Calu3 (cell line): ENCODE results near the gene AFAP1. TPM values are rescaled to one million over a fixed set of nuclear protein-coding genes. Genes with fewer than 3 reads are reported as not detected.

Source experiments
- BruUV-seq: library from RNA; stranded (reverse); fragments of 400-500 nt; replicated peaks from 2 replicates; lab custom pipeline; 2021; lab: Mats Ljungman, UMichigan
- CTCF ChIA-PET: fragments of 300-600 bp; sonication (Branson Sonifier 250); formaldehyde crosslinking; loops from one replicate; lab custom pipeline; 2022; ENCODE audit warnings: antibody characterized with exemption; lab: Charles Lee
- DNase-seq: peaks from one replicate; pipeline ENCODE4 v3.0.0; 2022
- H3K27ac Mint-ChIP-seq: one replicate; pipeline ENCODE4 v1.8.0; 2022; ENCODE audit warnings: mixed read lengths; ENCODE audit not compliant: unreplicated experiment
- H3K27me3 Mint-ChIP-seq: one replicate; pipeline ENCODE4 v1.8.0; 2022; ENCODE audit warnings: mixed read lengths; ENCODE audit not compliant: unreplicated experiment
- H3K36me3 Mint-ChIP-seq: one replicate; pipeline ENCODE4 v1.8.0; 2022; ENCODE audit warnings: mild to moderate bottlenecking, moderate library complexity, mixed read lengths; ENCODE audit not compliant: insufficient read depth, unreplicated experiment
- H3K4me1 Mint-ChIP-seq: one replicate; pipeline ENCODE4 v1.8.0; 2022; ENCODE audit warnings: mild to moderate bottlenecking, low read depth, mixed read lengths; ENCODE audit not compliant: unreplicated experiment
- H3K4me3 Mint-ChIP-seq: one replicate; pipeline ENCODE4 v1.8.0; 2022; ENCODE audit warnings: mild to moderate bottlenecking, low read depth, moderate library complexity, mixed read lengths; ENCODE audit not compliant: unreplicated experiment
- H3K9me3 Mint-ChIP-seq: one replicate; pipeline ENCODE4 v1.8.0; 2022; ENCODE audit warnings: low read depth, mixed read lengths; ENCODE audit not compliant: unreplicated experiment
- intact Hi-C: fragments of 100-400 bp; cut with micrococcal nuclease; formaldehyde crosslinking; loops from one replicate; pipeline ENCODE4 v1.10.0; 2022; ENCODE audit not compliant: unreplicated experiment
- total RNA-seq: library from RNA; stranded (reverse); gene quantifications from 2 replicates; pipeline ENCODE4 v1.2.3, GENCODE V29; 2022
- TF ChIP-seq, protein P1 (sequence below): fragments of 200-600 bp; IDR thresholded peaks from one replicate; pipeline ENCODE4 v1.8.0; 2022; ENCODE audit warnings: antibody characterized with exemption; ENCODE audit not compliant: unreplicated experiment

AFAP1 gene
- total RNA-seq, 1 experiment from 2014 or later, result 40.1 TPM

GRCh38 chr4:7812231-7812857 is 127.3 kb downstream of the AFAP1 start:
- H3K9me3 Mint-ChIP-seq, result no peaks in the 10 kb centered on the region
- no peaks in the 10 kb centered on the region for H3K27me3 Mint-ChIP-seq
- CTCF ChIA-PET, result interaction anchor here (0.6 kb wide), 1 partner anchor 18 kb away, joined by 6 read pairs; no protein-coding TSS in a partner anchor
- intact Hi-C loops, result no loop called here
- H3K4me3 Mint-ChIP-seq, result no peak overlapping the region
- peaks cover 27% of the 10 kb centered on the region for H3K36me3 Mint-ChIP-seq
- TF ChIP-seq, protein P1, sequence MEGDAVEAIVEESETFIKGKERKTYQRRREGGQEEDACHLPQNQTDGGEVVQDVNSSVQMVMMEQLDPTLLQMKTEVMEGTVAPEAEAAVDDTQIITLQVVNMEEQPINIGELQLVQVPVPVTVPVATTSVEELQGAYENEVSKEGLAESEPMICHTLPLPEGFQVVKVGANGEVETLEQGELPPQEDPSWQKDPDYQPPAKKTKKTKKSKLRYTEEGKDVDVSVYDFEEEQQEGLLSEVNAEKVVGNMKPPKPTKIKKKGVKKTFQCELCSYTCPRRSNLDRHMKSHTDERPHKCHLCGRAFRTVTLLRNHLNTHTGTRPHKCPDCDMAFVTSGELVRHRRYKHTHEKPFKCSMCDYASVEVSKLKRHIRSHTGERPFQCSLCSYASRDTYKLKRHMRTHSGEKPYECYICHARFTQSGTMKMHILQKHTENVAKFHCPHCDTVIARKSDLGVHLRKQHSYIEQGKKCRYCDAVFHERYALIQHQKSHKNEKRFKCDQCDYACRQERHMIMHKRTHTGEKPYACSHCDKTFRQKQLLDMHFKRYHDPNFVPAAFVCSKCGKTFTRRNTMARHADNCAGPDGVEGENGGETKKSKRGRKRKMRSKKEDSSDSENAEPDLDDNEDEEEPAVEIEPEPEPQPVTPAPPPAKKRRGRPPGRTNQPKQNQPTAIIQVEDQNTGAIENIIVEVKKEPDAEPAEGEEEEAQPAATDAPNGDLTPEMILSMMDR, result no peak
- DNase-seq, result no peak
- no TSS peak for BruUV-seq
- H3K27ac Mint-ChIP-seq, result no peak overlapping the region
- H3K4me1 Mint-ChIP-seq, result peaks cover 5% of the 10 kb centered on the region

GRCh38 chr4:7811536-7812191 is 128.0 kb downstream of the AFAP1 start:
- Mint-ChIP-seq H3K4me1 (peaks cover 11% of the 10 kb centered on the region), H3K27me3 (no peaks in the 10 kb centered on the region), H3K4me3 (no peak overlapping the region), H3K36me3 (peaks cover 29% of the 10 kb centered on the region), H3K27ac (no peak overlapping the region), H3K9me3 (no peaks in the 10 kb centered on the region)
- DNase-seq, result no peak
- TF ChIP-seq, protein P1, result no peak
- BruUV-seq, result no TSS peak
- CTCF ChIA-PET, result interaction anchor here (0.6 kb wide), 1 partner anchor 17 kb away, joined by 6 read pairs; no protein-coding TSS in a partner anchor
- intact Hi-C loops, result no loop called here

DNA sequence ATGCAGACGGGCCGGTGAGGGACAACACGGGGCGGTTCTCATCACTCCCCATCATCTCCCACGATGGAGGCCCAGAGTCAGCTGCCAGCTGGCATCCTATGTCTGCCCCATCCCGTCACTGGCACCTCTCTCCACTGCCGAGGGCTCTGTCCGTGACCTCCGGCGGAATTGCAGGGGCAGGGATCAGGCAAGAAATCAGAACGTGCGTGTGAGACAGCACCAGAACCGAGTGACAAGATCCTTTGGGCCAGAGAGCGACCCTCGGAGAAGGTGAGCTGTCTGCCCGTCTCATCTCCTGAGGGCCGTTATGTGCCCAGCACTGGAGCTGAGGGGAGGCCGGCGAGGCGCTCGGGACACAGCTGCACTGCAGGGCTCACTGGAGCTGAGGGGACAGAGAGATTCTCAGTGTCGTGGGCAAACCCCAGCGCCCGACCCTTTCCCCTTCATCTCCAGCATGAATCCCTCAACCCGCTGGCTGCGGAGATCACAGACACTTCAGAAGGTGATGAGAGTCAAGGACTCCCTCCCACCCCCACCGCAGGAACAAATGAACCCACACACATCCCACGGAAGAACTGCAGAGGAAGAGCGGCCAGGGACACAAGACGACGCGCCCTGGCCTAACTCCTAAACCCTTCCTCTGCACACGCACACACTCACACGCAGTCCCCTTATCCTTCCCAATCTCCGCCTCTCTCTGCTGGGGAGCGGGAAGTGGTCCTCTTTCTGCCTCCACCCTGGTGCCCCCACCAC is 128.7 kb downstream of the AFAP1 start:
- intact Hi-C loops, result no loop called here
- Mint-ChIP-seq H3K4me1 (peaks cover 17% of the 10 kb centered on the region), H3K27me3 (no peaks in the 10 kb centered on the region), H3K27ac (no peak overlapping the region), H3K36me3 (peaks cover 29% of the 10 kb centered on the region), H3K9me3 (no peaks in the 10 kb centered on the region), H3K4me3 (no peak overlapping the region)
- TF ChIP-seq, protein P1, result no peak
- no peak for DNase-seq
- no TSS peak for BruUV-seq
- CTCF ChIA-PET, result interaction anchor here (0.5 kb wide), 1 partner anchor 753 kb away, joined by 3 read pairs; no protein-coding TSS in a partner anchor

- BruUV-seq, result no TSS peak
These were observed 130.9 kb downstream of the AFAP1 start for GRCh38 chr4:7808752-7809151.

More at GRCh38 chr4:7808752-7809151, 130.9 kb downstream of the AFAP1 start:
- Mint-ChIP-seq H3K36me3 (peaks cover 33% of the 10 kb centered on the region), H3K27ac (no peak overlapping the region), H3K4me3 (no peak overlapping the region), H3K27me3 (no peaks in the 10 kb centered on the region), H3K9me3 (no peaks in the 10 kb centered on the region), H3K4me1 (peaks cover 38% of the 10 kb centered on the region)
- DNase-seq, result no peak
- TF ChIP-seq, protein P1, result no peak
- CTCF ChIA-PET, result no interaction called here
- intact Hi-C loops, result loop anchor here (10.0 kb wide), 1 partner anchor 116 kb away; no protein-coding TSS in a partner anchor
